Thyroid gland (tissue), 4 donors: Measurements from ENCODE around the gene DNAH14.

Experiments
- POLR2A ChIP-seq, 2 donors: fragments of 450-650 bp; IDR thresholded peaks; one replicate each; pipeline ENCODE4 v1.6.1; 2017; ENCODE audit warnings: antibody characterized with exemption in 2 of 2, mild to moderate bottlenecking in 2 of 2, moderate library complexity in 1 of 2
- TF ChIP-seq, protein P1 (sequence below), 6 experiments: fragments of 200-600 bp in 3 of 6; fragments of 450-650 bp in 3 of 6; sonication (generic) in 3 of 6; IDR thresholded peaks; one replicate each; pipeline ENCODE4 v1.5.1; 2016 to 2019; ENCODE audit warnings: antibody characterized with exemption in 6 of 6, mild to moderate bottlenecking in 2 of 6, inconsistent platforms in 1 of 6, moderate library complexity in 1 of 6

- no peak for TF ChIP-seq POLR2A (IDR thresholded peaks at IDR 0.05)
- TF ChIP-seq, protein P1, sequence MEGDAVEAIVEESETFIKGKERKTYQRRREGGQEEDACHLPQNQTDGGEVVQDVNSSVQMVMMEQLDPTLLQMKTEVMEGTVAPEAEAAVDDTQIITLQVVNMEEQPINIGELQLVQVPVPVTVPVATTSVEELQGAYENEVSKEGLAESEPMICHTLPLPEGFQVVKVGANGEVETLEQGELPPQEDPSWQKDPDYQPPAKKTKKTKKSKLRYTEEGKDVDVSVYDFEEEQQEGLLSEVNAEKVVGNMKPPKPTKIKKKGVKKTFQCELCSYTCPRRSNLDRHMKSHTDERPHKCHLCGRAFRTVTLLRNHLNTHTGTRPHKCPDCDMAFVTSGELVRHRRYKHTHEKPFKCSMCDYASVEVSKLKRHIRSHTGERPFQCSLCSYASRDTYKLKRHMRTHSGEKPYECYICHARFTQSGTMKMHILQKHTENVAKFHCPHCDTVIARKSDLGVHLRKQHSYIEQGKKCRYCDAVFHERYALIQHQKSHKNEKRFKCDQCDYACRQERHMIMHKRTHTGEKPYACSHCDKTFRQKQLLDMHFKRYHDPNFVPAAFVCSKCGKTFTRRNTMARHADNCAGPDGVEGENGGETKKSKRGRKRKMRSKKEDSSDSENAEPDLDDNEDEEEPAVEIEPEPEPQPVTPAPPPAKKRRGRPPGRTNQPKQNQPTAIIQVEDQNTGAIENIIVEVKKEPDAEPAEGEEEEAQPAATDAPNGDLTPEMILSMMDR (IDR thresholded peaks at IDR 0.05): no peak
Observed at GRCh38 chr1:225415307-225415706, 485.8 kb downstream of the DNAH14 start.
